Measurements from ENCODE around the gene ATP5F1A.

ATP5F1A gene

GRCh38 chr18:46073474-46074331 lies 24.4 kb downstream of the ATP5F1A start:
- peak in 1 of 2 donors; percentile 29 for DNase-seq (ENCODE audit: low read depth in 2 of 2)

GRCh38 chr18:46072959-46073358 lies 25.1 kb downstream of the ATP5F1A start:
- DNase-seq (ENCODE audit: low read depth in 2 of 2): no peak

GRCh38 chr18:46072376-46072867 lies 25.7 kb downstream of the ATP5F1A start:
- no peak for DNase-seq (ENCODE audit: low read depth in 2 of 2)

GRCh38 chr18:46071653-46072375 lies 26.3 kb downstream of the ATP5F1A start, which contains the start of gene PSTPIP2:
TSS of gene PSTPIP2 (minus strand) at chr18:46072260. CDS start at chr18:46072188, 72 bp downstream.
- DNase-seq (ENCODE audit: low read depth in 2 of 2): peak; percentile 47 to 49

GRCh38 chr18:46070815-46071652 lies 27.1 kb downstream of the ATP5F1A start:
- DNase-seq (ENCODE audit: low read depth in 2 of 2): no peak

- no peak for DNase-seq (ENCODE audit: low read depth in 2 of 2)
Observed at GRCh38 chr18:46070232-46070631, 27.9 kb downstream of the ATP5F1A start.

- DNase-seq (ENCODE audit: low read depth in 2 of 2): no peak
Observed at GRCh38 chr18:46069524-46069923, 28.6 kb downstream of the ATP5F1A start.

GRCh38 chr18:46068763-46069162 lies 29.3 kb downstream of the ATP5F1A start:
- no peak for DNase-seq (ENCODE audit: low read depth in 2 of 2)

GRCh38 chr18:46067438-46068007 lies 30.6 kb downstream of the ATP5F1A start:
- DNase-seq (ENCODE audit: low read depth in 2 of 2): no peak

- no peak for DNase-seq (ENCODE audit: low read depth in 2 of 2)
Observed at GRCh38 chr18:46062781-46063180, 35.3 kb downstream of the ATP5F1A start.

- no peak for DNase-seq (ENCODE audit: low read depth in 2 of 2)
Observed at GRCh38 chr18:46061796-46062195, 36.3 kb downstream of the ATP5F1A start.

GRCh38 chr18:46061387-46061786 lies 36.7 kb downstream of the ATP5F1A start:
- DNase-seq (ENCODE audit: low read depth in 2 of 2): no peak

- no peak for DNase-seq (ENCODE audit: low read depth in 2 of 2)
Observed at GRCh38 chr18:46060359-46060841, 37.7 kb downstream of the ATP5F1A start.

GRCh38 chr18:46055838-46056230 lies 42.3 kb downstream of the ATP5F1A start:
- DNase-seq (ENCODE audit: low read depth in 2 of 2): no peak

GRCh38 chr18:46054956-46055837 lies 42.9 kb downstream of the ATP5F1A start:
- DNase-seq (ENCODE audit: low read depth in 2 of 2): no peak

- no peak for DNase-seq (ENCODE audit: low read depth in 2 of 2)
Observed at GRCh38 chr18:46053368-46054095, 44.6 kb downstream of the ATP5F1A start.

GRCh38 chr18:46051731-46052461 lies 46.2 kb downstream of the ATP5F1A start:
- no peak for DNase-seq (ENCODE audit: low read depth in 2 of 2)

GRCh38 chr18:46050268-46050667 lies 47.8 kb downstream of the ATP5F1A start:
- DNase-seq (ENCODE audit: low read depth in 2 of 2): no peak

GRCh38 chr18:46048641-46049040 lies 49.5 kb downstream of the ATP5F1A start:
- no peak for DNase-seq (ENCODE audit: low read depth in 2 of 2)
